ENCODE measurements around the gene INTS14. TPM values are rescaled to one million over a fixed set of nuclear protein-coding genes. Genes with fewer than 3 reads are reported as not detected.
A peak's percentile ranks its signal among the peaks of the same experiment; 100 is the strongest.

The INTS14 gene
- total and polyA plus RNA-seq, 8 donors = 32.3 to 50.9 (median 49.1) TPM

- Histone ChIP-seq H3K4me1 (no peaks in the 10 kb centered on the region), H3K27ac (no peak overlapping the region), H3K36me3 (peaks cover 0 to 47% of the 10 kb centered on the region in 2 donors), H3K9me3 (no peaks in the 10 kb centered on the region), H3K4me3 (no peak overlapping the region), H3K27me3 (no peaks in the 10 kb centered on the region)
- DNase-seq = no peak
- TF ChIP-seq CTCF (IDR thresholded peaks at IDR 0.05) = no peak
- intact Hi-C loops (cut with DNase I) = no loop called here
- no peak for ATAC-seq
Observed at GRCh38 chr15:65653801-65654521, 43.0 kb upstream of the INTS14 start.

GRCh38 chr15:65653341-65653740 is 42.4 kb upstream of the INTS14 start:
- Histone ChIP-seq H3K9me3 (no peaks in the 10 kb centered on the region), H3K36me3 (peaks cover 0 to 47% of the 10 kb centered on the region in 2 donors), H3K27ac (no peak overlapping the region), H3K4me1 (no peaks in the 10 kb centered on the region), H3K27me3 (no peaks in the 10 kb centered on the region), H3K4me3 (no peak overlapping the region)
- DNase-seq (no peak), ATAC-seq (no peak)
- intact Hi-C loops (cut with DNase I) = no loop called here
- TF ChIP-seq CTCF (IDR thresholded peaks at IDR 0.05) = no peak

GRCh38 chr15:65651831-65652749 is 41.2 kb upstream of the INTS14 start:
- no peak overlapping the region for H3K27ac ChIP-seq
- H3K4me3 ChIP-seq = no peak overlapping the region
- DNase-seq (no peak), ATAC-seq (peak; percentile 73)
- TF ChIP-seq CTCF (IDR thresholded peaks at IDR 0.05) = no peak
- H3K4me1 ChIP-seq = no peaks in the 10 kb centered on the region
- no peaks in the 10 kb centered on the region for H3K9me3 ChIP-seq
- H3K27me3 ChIP-seq = no peaks in the 10 kb centered on the region
- peaks cover 0 to 40% of the 10 kb centered on the region in 2 donors for H3K36me3 ChIP-seq
- intact Hi-C loops (cut with DNase I) = no loop called here

DNA sequence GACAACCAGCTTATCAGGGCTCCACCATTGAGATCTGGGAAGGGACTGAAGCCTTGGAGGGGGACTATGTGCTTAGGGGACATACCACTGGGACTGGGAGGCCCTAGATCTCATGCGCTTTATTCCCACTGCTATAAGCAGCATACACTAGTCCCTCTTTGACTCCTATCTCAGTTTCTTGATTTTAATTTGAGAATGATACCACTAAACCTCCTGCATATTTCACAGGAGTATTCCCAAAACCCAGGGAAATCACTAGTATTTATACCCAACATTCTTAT is 40.1 kb upstream of the INTS14 start:
- H3K27ac ChIP-seq = no peak overlapping the region
- ATAC-seq = no peak
- H3K4me3 ChIP-seq = no peak overlapping the region
- intact Hi-C loops (cut with DNase I) = no loop called here
- peaks cover 0 to 34% of the 10 kb centered on the region in 2 donors for H3K36me3 ChIP-seq
- H3K27me3 ChIP-seq = no peaks in the 10 kb centered on the region
- no peaks in the 10 kb centered on the region for H3K4me1 ChIP-seq
- TF ChIP-seq CTCF (IDR thresholded peaks at IDR 0.05) = no peak
- no peak for DNase-seq
- H3K9me3 ChIP-seq = no peaks in the 10 kb centered on the region

DNA sequence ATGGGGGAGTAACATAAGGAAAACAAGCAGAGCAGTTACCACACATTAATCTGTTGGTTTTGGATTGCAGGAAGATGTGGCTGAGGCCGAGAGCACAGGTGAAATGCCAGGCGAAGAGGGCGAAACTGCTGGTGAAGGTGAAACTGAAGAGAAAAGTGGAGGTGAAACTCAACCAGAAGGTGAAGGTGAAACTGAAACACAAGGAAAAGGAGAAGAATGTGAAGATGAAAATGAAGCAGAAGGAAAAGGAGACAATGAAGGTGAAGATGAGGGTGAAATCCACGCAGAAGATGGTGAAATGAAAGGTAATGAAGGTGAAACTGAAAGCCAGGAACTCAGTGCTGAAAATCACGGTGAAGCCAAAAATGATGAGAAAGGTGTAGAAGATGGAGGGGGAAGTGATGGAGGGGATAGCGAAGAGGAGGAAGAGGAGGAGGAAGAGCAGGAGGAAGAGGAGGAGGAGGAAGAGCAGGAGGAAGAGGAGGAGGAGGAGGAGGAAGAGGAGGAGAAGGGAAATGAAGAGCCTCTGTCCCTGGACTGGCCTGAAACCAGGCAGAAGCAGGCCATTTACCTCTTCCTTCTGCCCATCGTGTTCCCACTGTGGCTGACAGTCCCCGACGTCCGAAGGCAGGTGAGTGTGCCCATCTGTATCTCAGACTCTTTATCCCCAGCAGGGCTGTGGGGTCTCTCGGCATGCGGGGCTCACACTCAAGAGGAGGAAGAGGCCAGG is 39.5 kb upstream of the INTS14 start:
- Histone ChIP-seq H3K27me3 (no peaks in the 10 kb centered on the region), H3K36me3 (peaks cover 0 to 29% of the 10 kb centered on the region in 2 donors), H3K4me3 (no peak overlapping the region), H3K4me1 (no peaks in the 10 kb centered on the region), H3K9me3 (no peaks in the 10 kb centered on the region), H3K27ac (no peak overlapping the region)
- ATAC-seq (no peak), DNase-seq (no peak)
- intact Hi-C loops (cut with DNase I) = no loop called here
- TF ChIP-seq CTCF (IDR thresholded peaks at IDR 0.05) = no peak

All from left lung (tissue), 10 donors.